ENCODE data around the gene MACC1.
"Not testable (repeated sequence)": the region's sequence is repeated elsewhere in the genome, so short reads cannot be mapped to it uniquely, and the experiment has no call there.

The MACC1 gene

DNA sequence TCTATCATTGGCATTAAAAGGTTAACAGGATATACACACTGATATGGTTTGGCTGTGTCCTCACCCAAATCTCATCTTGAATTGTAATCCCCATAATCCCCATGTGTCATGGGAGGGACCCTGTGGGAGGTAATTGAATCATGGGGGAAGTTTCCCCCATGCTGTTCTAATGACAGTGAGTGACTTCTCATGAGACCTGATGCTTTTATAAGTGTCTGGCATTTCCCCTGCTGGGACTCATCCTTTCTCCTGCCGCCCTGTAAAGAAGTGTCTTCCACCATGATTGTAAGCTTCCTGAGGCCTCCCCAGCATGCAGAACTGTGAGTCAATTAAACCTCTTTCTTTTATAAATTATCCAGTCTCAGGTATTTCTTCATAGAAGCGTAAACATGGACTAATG lies 9.4 kb downstream of the MACC1 start:
- not testable (repeated sequence) for DNase-seq (ENCODE audit: low read depth in 2 of 2)

DNA sequence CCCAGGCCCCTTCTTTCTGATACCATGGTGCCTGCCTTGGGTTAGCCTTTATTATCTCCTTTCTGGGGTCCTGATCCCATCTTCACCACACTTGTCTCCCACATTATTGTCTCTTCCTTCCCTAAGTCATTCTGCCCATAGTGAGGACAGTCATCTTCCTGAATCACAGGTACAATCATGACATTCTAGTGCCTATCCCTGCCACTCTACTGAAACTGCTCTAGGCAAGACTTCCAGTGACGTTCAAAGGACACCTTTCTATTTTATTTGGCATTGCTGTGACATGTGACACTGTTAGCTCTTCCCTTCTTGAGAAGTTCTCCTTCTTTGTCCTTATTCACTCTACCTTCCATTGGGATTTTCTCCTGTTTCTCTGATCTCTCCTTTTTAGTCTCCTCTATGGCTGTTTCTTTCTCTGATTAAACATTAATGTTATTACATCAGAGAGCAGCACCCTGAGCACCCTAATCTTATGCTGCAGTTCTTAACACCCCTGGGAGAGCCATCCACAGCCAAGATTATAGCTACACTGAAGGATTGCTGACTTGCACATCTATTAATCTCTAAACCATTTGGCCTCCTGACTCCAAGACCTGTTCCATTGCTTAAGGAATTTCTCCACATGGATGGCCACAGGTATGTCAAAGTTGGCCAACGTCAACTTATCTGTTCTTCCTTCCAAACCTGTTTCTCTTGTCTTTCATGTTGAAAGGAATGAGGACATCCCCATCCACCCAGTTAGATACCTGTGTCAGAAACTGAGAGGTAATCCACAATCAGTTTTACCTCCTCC lies 10.9 kb downstream of the MACC1 start:
- DNase-seq (ENCODE audit: low read depth in 2 of 2), result no peak

DNA sequence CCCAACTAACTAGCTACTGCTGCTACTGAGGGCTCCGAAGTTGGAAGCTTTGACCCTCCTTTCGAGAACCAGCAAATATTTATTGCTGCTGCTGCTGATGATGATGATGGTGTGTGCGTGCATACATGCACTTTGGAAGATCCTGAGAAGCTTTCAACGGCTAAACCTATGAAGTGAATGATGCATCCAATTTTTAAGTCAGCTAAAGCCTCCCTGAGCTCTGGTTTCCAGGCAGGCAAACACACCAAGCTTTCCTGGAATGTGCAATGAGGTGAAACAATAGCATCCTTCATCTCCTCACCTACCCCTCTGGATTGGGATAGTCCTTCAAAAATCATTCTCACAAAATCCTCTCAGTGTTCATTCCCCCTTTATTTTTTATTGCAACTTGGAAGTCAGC lies 13.9 kb downstream of the MACC1 start:
- DNase-seq (ENCODE audit: low read depth in 2 of 2), result no peak

DNA sequence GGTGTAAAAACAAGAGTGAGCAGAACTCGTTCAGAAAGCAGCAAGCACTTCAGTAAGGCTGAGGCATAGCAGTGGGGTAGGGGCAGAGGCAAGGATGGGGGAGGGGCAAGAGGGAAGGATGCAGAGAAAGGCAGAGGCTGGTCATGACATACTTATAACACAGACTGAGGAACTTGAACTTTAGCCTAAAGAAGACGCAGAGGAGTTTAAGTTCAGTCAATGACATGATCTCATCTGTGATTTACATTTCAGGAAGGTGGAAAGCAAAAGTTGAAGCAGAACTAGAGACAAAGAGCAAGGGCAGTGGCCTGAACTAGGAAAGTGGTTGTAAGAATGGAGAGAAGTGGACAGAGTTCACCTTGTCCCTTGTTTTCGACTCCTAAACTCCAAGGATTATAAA lies 15.8 kb downstream of the MACC1 start:
- no peak for DNase-seq (ENCODE audit: low read depth in 2 of 2)

DNA sequence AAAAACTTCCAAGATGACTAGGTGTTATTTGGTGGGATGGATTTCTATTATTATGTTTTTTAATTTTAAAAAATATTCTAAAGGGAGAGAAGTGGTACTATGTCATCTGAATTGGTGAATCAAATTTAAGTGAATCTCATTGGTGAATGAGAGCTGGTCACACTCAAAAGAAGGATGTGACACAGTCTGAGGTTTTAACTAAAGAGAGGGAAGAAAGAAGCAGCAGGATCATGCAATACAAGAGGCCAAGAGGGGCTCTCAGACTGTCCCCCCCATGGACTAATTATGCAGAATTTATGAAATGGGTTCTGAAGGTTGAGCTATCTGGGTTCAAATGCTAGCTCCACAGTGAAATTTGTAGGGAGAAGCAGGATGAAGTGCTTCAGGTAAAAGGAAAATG lies 16.2 kb downstream of the MACC1 start:
- DNase-seq (ENCODE audit: low read depth in 2 of 2), result no peak

DNA sequence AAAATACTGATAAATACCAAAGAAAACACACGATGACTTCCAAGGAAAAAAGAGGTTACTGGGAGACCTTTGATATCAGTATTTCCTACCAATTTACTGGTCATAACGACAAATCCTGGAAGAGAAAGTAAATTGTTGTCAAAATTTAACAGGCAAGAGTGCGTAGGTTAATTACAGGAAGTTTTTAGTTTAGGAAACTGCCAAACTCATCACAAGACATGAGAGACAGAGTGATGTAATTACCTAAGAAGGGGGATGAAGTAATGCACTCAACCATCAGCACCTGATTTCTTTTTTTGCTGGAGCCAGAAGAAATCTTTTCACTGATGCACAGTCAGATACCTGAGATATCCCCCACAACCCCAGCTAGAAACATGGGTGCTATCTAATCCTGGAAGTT lies 16.8 kb downstream of the MACC1 start:
- no peak for DNase-seq (ENCODE audit: low read depth in 2 of 2)

DNA sequence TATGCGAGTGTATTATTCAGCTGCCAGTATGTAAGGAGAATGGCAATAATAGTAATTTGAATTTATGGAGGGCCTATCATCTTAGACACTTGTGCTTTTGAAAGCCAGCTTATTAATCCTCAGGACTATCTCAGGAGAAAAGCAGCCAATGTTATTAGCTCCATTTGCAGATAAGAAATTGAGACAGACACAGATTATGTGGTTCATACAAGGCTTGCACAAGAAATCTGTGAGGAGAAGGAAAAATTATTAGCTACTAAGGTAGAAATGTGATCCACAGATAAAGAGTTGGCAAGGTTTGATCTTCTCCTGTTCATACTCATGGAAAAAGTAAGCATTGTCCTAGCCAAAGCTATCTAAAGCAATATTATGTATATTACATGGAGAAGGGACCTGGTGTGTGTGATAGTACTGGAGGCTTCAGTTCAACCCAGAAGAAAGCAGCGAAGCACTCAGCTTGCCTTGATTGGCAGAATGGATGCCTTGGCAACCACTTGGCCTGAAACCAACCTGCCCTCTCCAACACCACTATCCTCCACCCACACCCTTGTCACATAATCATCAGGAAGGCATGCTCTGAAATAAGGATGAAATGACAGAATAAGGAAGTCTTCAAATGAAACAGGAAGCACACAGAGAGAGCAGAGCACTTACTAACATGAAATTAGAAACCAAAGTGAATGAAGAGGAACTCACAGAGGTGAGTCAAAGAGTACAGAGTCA lies 18.0 kb downstream of the MACC1 start:
- no peak for DNase-seq (ENCODE audit: low read depth in 2 of 2)

DNA sequence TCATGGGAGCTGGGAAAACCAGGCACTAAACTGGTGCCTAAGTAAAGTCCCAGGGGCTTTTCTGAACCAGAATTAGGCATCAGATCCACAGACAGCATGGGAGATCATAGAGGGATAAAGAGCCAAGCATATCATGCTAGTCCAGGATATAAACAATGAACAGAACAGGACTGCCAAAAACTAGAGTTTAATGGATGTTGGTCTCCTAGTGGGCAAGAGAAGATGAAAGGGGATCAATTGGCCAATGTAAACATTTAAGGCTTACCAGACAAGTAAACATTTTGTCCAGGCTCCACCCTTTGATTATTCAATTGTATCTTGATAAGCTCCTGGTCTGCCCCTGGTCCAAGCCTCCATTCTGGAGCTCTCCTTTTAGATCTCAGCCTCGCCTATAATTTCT lies 18.9 kb downstream of the MACC1 start:
- no peak for DNase-seq (ENCODE audit: low read depth in 2 of 2)

DNA sequence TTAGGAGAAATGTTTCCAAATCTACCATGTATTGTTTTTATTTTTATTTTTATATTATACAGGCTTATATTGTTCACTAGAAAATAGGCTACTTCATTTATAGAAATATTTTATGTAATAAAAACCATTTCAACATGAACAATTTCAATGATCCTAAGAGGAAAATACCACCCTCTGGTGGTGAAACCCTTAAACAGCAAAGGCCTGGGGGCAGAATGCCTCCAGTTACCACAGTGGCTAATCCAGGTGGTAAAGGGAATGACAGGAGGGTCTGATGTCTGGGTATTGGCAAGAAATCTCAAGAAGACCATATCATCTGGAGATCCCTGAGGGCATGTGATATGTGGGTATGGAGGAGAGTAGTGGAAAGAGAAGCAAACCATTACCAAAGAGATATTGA lies 19.3 kb downstream of the MACC1 start:
- no peak for DNase-seq (ENCODE audit: low read depth in 2 of 2)

DNA sequence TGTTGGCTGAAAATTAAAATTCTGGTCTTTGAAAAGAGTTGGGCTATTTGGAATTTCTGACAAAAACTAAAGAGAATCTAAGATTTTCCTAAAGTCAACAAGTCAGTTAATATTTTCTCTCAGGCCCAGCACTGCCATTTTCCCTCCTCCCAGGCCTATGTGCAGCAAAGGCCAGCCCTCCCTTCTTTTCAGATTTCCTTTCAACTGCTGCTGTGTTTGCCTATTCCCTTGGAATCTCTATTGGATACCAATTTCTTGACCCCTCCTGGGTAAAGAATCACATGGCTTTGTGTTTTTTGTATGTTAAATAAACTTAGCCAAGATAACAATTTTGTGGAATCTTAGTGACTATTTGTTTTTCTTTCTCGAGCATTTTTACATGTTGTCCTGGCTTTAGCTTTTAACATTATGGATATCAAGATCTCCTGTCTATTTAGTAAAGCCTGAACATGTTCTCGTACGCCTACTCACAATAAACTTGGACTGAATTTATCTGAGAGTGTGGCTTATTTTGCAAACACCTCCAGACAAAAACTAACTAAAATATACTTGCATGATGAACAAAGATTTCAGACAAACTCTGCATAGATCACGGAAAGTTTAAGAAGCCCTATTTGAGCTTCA lies 19.9 kb downstream of the MACC1 start:
- no peak for DNase-seq (ENCODE audit: low read depth in 2 of 2)

DNA sequence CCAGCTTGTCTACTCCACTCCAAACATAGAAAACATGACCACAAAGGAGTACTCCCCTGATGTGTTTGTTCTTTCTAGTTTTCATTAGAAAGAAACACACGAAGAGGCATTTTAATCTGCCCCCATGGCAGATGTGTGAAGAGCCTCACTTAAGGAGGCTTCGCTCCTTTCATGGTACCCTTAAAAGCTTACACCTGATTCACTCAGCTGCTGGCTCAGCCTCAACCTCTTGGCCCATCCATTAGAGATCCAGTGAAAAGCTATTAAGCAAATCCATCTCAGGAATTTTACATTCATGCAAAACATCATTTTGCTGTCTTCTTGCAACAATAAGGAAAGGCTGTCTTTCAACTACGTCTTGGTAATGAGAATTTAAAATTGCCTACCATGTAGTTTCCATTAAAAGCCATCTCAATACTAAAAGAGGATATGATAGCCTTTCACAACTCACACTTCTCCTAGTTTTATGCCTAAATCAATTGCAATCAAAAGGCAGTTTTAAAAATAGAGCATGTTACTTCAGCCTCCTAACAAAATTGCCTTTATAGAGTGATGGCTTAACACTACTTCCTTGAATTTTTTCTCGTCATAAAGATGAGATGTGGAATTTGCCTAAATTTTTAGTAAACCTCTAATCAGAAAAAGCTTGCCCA lies 22.7 kb downstream of the MACC1 start:
- DNase-seq (ENCODE audit: low read depth in 2 of 2), result no peak

DNA sequence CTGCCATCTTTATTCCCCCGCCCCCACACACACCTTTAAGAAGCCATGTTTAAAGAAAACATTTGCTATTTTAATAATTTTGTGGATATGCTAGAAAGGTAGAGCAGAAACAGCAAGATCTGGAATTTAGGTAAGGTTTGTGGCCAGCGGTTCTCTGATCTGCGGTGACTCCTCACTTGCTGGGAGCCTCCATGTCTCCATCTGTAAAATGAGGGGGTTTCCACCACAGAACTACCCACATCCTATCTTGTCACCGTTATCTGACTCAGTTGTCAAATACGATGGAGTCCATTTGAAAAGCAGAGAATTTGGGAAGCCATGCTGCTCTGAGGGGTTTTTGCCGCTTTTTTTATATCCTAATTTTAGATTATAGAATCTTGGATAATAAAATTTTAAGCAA lies 23.3 kb downstream of the MACC1 start:
- no peak for DNase-seq (ENCODE audit: low read depth in 2 of 2)

DNA sequence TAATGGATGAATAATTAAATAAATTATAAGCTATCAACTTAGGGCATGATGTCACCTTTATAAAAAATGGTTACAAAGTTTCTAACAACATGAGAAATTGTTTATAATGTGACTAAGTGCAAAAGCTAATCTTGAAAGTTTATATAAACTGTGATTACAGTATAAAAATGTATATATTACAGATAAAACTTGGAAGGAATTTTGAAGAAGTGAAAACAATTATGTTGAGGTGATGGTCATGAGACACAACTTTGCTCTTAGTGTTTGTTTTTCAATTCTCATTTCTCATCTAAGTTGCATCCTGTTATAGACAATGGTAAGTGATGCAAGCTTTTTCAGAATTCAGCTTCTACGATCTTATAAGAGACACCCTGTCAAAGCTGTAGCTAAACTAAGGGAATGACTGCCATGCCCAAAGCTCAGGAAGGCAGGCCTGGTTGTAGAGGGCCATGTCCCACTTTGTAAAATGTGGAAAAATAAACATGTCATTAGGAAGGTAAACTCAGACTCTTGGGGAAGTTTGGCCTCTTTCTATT lies 23.9 kb downstream of the MACC1 start:
- no peak for DNase-seq (ENCODE audit: low read depth in 2 of 2)

DNA sequence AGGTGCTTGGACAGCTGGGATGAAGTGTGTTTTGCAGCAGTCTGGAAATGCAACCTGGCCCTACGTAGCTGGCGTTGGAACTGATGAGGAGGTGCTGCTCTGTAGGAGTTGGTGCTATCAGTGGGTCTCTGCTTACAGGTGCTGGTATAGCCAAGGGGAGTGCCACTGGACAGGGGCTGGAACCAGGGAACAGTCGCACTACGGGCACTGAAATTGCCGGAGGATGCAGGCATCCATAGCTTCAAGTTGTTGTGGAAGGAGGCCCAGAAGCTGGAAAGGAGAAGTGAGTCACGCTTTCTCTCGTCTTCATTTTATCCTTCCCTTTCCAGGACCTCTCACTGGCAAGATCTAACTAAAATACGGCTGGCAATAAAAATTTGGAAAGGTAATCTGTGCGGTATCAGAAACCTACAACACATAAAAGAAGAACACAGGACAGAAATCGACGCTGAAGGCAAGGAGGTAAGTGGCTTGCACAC lies 25.8 kb downstream of the MACC1 start:
- DNase-seq (ENCODE audit: low read depth in 2 of 2), result no peak

DNA sequence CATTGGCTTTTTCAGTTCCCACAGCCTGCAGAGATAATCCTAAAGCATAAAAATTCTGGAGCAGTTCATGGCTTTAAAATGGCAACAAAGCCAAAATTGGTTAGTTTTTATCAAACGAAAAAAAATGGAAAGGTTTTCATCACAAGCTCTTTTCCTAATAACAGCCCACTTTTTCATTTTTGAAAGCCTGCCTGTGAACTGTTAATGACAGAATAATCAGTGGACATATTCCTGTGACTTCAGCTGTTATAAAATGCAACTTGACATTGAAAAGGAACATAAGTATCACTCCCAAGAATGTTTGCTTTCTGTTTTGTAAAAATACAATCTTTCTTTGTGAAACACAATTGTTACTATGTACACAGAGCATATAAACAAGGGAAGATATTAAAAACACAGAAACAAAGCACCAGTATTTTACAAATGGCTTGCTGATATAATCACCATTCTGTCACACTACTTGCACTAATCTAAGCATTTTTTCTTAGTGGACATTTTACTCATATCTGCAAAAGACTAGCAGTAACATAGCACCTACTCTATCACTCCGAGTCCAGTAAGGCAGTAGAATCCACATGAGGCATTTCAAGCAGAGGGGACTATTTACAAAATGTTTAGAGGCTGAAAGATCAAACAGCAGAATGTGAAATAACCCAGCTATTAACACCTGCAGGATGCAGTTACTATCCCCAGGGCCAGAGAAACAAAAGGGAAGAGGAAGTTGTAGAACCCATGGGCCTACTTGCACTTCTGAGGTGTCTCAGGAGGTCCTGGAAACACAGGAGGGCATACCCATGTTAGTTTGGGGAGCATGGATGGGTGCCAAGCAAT lies 26.4 kb downstream of the MACC1 start:
- DNase-seq (ENCODE audit: low read depth in 2 of 2), result no peak

DNA sequence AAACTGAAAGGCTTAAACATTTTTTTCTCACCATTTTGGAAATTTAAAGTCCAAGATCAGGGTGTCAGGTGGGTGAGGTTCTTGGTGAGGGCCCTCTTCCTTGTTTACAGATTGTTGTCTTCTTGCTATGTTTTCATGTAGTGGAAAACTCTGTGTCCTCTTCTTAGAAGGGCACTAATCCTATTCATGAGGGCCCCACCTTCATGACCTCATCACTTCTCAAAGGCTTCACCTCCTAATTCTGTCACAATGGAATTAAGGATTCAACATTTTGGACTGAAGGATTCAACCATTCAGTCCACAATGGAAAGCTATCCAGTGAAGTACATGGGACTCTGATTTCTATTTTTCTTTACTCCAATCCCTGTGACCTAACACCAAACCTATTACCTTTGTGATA lies 27.3 kb downstream of the MACC1 start:
- DNase-seq (ENCODE audit: low read depth in 2 of 2), result no peak

DNA sequence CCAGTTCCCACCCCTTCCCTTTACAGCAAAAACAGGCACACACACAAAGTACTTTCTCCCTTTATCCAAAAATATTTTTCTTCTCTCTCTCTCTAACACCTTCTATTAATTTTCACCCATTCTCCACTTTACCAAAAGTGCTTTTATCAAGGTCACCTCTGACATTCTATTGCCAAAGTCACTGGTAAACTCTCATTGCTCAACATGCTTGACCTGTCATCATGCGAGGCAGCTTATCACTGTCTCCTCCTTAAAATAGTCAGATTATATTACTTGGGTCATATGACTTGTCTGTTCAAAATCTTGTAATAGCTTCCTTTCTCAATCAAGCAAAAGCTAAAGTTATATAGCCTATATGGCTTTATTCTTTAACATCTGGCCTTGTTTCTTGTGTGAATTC lies 28.6 kb downstream of the MACC1 start:
- no peak for DNase-seq (ENCODE audit: low read depth in 2 of 2)

DNA sequence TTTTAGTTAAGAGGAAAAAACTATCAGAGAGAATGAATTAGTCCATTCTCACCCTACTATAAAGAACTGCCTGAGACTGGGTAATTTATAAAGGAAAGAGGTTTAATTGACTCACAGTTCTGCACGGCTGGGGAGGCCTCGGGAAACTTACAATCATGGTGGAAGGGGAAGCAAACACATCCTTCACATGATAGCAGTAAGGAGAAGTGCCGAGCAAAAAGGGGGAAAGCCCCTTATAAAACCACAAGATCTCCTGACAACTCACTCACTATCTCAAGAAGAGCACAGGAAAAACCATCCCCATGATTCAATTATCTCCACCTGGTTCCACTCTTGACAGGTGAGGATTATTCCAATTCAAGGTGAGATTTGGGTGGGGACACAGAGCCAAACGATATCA lies 29.3 kb downstream of the MACC1 start:
- not testable (repeated sequence) for DNase-seq (ENCODE audit: low read depth in 2 of 2)

DNA sequence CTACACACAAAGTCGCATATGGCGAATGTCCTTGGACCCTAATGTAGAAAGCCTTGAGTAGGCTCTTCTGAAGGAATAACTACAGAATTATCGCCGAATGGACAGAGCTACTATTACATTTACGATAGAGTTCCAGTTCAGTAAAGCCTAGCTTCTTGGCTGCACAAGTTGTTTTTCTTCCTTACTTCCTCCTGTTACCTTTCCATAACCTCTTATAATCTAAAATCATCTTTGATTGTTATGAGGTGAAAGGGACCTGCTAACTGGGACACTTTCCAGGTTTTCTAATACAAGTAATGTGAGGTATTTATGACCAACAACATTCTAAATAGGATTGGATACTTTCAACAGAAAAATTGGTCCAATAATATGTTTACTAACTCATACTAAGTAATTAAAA lies 31.2 kb downstream of the MACC1 start:
- no peak for DNase-seq (ENCODE audit: low read depth in 2 of 2)

DNA sequence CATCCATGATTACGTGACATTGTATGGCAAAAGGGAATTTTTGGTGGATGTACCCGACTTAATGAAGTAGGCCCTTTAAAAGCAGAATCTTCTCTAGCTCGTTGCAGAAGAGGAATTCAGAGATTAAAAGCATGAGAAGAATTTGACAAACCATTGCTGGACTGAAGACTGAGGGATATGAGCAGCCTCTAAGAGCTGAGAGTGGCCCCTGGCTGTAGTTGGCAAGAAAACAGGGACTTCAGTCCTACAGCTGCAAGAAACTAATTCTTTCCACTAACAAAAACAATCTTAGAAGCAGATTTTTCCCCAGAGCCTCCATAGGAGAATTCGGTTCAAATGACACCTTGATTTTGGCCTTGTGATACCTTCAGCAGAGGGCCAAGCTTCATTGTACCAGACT lies 34.1 kb downstream of the MACC1 start:
- DNase-seq (ENCODE audit: low read depth in 2 of 2), result no peak

DNA sequence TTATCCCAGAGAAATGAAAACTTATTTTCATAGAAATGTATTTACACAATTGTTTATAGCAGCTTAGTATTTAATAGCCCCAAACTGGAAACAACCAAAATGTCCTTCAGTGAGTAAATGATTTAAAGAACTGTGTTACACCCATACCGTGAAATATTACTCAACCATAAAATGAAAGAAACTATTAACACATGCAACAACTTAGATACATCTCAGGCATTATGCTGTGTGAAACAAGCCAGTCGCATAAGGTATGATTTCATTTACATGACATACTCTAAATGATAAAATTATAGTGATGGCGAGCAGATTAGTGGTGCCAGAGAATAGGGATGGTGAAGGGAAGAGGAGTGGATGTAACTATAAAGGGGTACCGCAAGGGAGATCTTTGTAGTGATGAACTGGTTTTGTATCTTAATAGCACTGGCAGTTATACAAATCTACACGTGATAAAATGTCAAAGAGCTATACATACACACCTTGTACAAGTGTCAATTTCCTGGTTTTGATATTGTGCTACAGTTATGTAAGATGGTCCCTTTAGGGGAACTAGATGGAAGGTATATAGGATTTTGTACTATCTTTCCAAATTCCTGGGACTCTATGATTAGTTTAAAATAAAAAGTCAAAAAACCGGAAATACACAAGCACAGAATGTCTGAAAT lies 40.5 kb downstream of the MACC1 start:
- DNase-seq (ENCODE audit: low read depth in 2 of 2), result no peak
